Activated CD8-positive, alpha-beta memory T cell treated with anti-CD3 and anti-CD28 coated beads for 36 hours (primary cell): ENCODE measurements around the gene AHI1. TPM values are rescaled to one million over a fixed set of nuclear protein-coding genes. Genes with fewer than 3 reads are reported as not detected.

Experiments used
- CTCF ChIA-PET: fragments of 350-600 bp; sonication (Branson Sonifier 250); formaldehyde crosslinking; loops from one replicate; lab custom pipeline; 2021; ENCODE audit warnings: antibody characterized with exemption; lab: Charles Lee
- POLR2A ChIA-PET: fragments of 350-600 bp; sonication (Branson Sonifier 250); formaldehyde crosslinking; loops from one replicate; lab custom pipeline; 2021; ENCODE audit warnings: antibody characterized with exemption; lab: Charles Lee
- total RNA-seq, 2 experiments: library from RNA; stranded (reverse); gene quantifications; one replicate each; pipeline ENCODE4 v1.2.3, GENCODE V29; 2021

AHI1 gene
- total RNA-seq, 2 experiments from 2014 or later, result 42.4 to 46.2 TPM

DNA sequence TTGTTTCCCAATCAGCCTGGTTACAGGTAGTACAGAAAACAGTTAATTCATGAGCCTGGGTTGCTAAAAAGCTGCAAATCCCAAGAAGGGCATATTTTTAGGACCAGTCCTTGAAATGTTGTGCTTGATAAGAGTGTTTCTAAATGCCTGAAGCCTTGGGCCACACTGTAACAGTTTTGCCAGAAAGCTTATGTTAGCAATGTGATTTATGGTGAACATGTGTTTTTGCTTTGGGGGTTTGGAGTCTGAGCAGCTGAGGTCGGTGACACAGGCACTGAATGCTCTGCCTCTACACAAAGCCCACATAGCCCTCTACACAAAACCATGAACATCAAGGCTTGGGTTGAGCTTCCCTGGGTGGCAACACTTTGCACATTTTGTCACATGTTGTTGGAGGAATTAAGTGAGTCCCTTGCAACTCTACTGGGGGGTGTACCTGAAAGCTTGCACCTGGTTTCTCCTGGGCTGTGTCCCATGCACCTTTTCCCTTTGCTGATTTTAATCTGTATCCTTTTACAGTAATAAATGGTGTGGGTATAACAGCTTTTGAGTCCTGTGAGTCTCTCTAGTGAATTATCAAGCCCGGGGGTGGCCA, 22.2 kb downstream of the AHI1 start:
- CTCF ChIA-PET, result no interaction called here
- POLR2A ChIA-PET, result no interaction called here

- ChIA-PET POLR2A (interaction anchor here (0.7 kb wide), 2 partner anchors 26 to 217 kb away, joined by 3 to 4 read pairs; no protein-coding TSS in a partner anchor), CTCF (interaction anchor here (0.6 kb wide), 1 partner anchor 23 kb away, joined by 3 read pairs; no protein-coding TSS in a partner anchor)
Measured at GRCh38 chr6:135474362-135474761, 23.2 kb downstream of the AHI1 start.

DNA sequence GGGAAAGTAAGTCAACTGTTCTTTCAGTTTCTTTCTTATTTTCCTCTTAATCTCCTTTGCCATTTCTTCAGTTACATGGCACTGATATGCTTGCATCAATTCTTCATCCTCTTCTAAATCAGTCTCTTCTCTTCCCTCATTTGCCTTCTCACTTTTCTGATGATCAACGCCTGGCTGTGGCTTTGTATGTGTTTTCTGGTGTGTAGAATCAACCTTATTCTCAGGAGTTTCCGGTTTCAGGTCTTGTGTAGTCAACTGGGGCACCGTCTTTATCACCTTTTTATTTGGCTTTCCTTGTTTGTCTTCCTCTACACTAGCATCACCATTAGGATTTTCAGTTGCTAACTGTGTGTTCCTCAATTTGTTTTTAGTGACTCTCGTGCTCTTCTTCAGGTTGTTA, 31.6 kb downstream of the AHI1 start:
- POLR2A ChIA-PET, result no interaction called here
- CTCF ChIA-PET, result no interaction called here

DNA sequence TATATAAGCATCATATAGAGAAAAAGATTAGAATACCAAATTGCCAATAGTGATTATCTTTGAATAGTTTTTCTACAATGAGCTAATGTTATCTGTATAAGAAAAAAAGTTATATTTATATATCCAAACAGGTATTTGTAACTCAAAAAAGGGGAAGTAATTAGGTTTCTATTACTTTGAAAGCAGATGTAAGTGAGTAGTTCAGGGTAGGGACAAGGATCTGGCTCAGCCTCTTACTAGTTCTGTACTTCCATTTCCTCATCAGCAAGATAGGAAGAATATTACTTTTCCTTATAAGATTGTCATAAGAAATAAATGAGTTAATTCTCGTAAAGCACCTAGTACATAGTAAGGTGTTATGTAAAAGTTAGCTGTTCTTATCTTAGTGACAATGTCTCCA, 32.2 kb downstream of the AHI1 start:
- POLR2A ChIA-PET, result no interaction called here
- CTCF ChIA-PET, result no interaction called here

DNA sequence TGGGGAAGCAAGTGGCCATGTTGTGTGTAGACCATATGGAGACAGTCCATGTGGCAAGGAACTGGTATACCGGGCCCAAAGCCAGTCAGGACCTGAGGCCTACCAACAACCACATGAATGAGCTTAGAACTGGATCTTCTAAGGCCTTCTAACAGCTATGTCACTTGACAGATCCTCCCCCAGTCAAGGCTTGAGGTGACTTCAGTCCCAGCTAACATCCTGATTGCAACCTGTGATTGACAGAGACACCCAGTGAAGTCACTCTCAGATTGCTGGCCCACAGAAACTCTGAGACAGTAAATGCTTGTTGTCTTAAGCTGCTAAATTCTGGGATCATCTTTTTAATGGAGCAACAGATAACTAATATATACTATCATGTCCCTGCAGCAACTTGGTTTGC, 32.9 kb downstream of the AHI1 start:
- ChIA-PET CTCF (interaction anchor here (0.8 kb wide), 1 partner anchor 16 kb away, joined by 3 read pairs; no protein-coding TSS in a partner anchor), POLR2A (no interaction called here)

- ChIA-PET POLR2A (no interaction called here), CTCF (no interaction called here)
Measured at GRCh38 chr6:135461208-135461607, 36.3 kb downstream of the AHI1 start.

DNA sequence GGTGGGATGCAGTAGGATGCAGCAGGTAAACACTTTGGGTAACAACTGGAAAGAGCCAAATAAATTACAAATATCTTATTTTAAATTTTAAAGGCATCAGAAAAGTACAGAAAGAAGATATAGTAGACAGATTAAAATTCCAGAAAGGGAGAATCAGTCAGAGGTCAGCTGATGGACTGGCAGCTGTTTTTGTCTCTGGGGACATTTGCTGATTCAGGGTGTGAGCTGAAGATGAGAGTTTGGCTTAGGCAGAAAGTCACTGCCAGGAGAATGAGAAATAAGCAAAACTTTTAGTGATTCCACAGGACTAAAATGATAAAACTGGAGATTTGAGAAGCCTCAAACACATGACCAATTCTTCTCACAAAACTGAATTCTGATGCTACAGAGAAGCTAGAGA, 39.5 kb downstream of the AHI1 start:
- POLR2A ChIA-PET, result no interaction called here
- CTCF ChIA-PET, result no interaction called here

DNA sequence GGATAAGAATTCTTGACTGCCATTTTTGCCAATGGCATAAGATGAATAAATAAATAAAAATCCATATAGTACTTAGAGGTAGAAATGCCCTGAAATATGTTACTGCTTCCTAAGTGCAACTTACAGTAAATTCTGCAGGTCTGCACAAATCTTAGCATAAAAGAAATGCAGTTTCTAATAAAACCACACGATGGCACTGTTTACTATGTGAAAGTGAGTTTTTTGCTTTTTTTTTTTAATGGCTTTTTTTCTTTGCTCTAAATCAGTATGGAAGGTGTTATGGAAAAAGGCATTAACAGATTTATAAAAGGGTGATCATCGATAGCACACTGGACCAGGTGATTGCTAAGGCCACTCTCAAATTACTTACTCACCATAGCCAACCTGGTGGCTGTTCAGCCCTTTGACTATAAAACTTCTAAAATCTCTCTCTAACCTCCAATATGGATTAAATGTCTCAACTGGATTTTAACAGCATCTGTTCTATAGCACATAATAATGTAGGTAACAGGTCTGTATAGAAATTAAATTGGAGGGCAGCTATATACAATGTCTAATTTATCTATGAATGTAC, 45.8 kb downstream of the AHI1 start:
- CTCF ChIA-PET, result interaction anchor here (0.5 to 0.7 kb wide), 2 partner anchors 88 to 801 kb away, joined by 3 read pairs; no protein-coding TSS in a partner anchor
- POLR2A ChIA-PET, result no interaction called here

- ChIA-PET POLR2A (no interaction called here), CTCF (no interaction called here)
Measured at GRCh38 chr6:135449246-135449645, 48.3 kb downstream of the AHI1 start.

- ChIA-PET CTCF (no interaction called here), POLR2A (no interaction called here)
Measured at GRCh38 chr6:135440087-135440792, 57.3 kb downstream of the AHI1 start.

DNA sequence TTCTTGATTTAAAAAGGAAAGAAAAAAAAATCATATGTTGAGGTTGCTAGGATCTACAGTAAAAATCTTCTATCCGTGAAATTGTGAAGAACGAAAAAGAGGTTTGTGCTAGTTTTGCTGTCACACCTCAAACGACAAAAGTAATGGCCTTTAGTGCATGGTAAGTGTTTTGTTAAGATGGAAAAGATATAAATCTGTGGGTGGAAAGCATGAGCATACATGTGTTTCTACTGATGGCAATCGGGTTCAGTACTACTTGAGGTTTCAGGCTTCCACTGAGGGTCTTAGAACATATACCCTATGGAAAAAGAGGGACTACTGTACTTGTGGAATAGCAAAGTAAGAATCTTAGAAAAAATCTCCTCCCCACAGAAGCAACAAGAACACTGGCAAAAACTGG, 58.0 kb downstream of the AHI1 start:
- CTCF ChIA-PET, result no interaction called here
- POLR2A ChIA-PET, result no interaction called here

GRCh38 chr6:135438907-135439535, 58.5 kb downstream of the AHI1 start:
- POLR2A ChIA-PET, result no interaction called here
- CTCF ChIA-PET, result no interaction called here

DNA sequence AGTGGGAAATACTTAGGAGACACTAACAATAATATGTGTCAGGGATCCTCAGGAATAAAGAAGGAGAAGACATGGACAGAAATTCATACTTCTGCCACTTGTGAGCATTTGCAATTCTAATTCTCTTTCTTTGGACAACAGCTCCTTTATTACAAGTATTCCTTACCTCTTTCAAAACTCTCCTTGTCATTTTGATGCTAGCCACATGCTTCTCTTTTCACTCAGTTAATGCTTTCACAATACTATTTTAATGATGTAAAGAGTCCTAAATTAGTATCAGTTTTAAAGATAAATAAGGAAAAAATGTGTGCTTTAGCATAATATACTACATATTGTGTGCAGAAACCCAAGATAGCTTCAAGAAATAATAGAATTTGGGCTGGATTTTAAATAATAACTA, 62.5 kb downstream of the AHI1 start:
- POLR2A ChIA-PET, result no interaction called here

DNA sequence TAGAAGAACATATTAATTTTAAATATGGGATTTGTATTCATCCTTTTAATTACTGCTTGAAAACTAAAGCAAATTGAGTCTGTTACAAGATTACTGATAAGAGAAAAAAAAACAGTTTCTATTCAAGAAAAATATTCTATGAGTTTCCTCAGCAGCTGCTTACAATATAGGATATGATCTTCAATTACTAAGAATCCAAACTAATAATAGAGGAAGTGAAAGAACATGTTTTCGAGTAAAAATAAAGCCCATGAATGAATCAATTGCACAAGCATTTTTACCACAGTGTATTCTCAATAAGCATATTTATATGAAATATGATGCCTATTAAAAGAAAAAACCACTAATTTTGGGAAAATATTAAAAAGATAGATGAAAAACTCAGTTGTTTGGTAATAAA, 63.4 kb downstream of the AHI1 start:
- ChIA-PET POLR2A (no interaction called here), CTCF (no interaction called here)

More for the DNA sequence above, 62.5 kb downstream of the AHI1 start:
- CTCF ChIA-PET, result no interaction called here

DNA sequence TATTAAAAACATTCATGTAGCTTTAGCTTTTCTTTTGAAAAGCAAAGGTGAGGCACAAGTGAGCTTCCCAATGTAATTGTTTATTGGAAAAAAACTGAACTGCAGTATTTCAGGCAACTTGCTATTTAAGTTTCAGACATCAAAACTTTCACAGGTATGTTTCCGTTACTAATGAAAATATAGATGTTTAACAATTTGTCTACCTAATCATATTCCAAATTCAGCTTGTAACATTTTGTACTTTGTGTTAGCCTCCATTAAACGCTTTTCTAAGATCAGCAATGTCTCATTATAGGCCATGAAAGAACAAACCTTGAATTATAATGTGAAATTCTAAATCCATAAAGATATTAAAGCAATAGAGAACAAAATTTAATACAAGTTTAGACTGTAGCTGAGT, 69.5 kb downstream of the AHI1 start:
- POLR2A ChIA-PET, result no interaction called here
- CTCF ChIA-PET, result no interaction called here

- CTCF ChIA-PET, result no interaction called here
- POLR2A ChIA-PET, result no interaction called here
Measured at GRCh38 chr6:135426833-135427232, 70.7 kb downstream of the AHI1 start.

DNA sequence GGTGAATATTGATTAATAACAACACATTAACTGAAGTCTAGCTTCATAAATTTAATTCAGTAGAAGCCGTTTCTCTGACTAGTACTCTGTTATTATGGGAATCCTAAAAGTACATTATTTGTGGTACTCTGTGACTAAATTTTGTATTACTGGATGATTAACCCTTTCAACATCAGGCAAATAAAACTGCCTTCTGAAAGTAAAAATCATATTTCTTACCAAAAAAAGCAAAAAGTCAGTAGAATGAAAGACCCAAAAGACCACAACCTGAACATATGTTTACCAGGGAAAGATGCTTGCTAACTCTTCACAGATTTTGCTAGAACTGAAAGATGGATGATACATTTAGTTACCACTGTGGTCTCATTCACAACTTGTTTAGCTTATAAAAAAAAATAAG, 73.2 kb downstream of the AHI1 start:
- POLR2A ChIA-PET, result no interaction called here
- CTCF ChIA-PET, result interaction anchor here (1.5 kb wide), 1 partner anchor 280 kb away, joined by 3 read pairs; no protein-coding TSS in a partner anchor

GRCh38 chr6:135423649-135424128, 73.9 kb downstream of the AHI1 start:
- ChIA-PET CTCF (interaction anchor here (0.5 kb wide), 1 partner anchor 196 kb away, joined by 3 read pairs; no protein-coding TSS in a partner anchor), POLR2A (no interaction called here)

GRCh38 chr6:135419162-135419561, 78.4 kb downstream of the AHI1 start:
- POLR2A ChIA-PET, result no interaction called here
- CTCF ChIA-PET, result no interaction called here
